NAMALWA (cell line): ENCODE data around the gene MRPL34.
"Not testable (repeated sequence)": the region's sequence is repeated elsewhere in the genome, so short reads cannot be mapped to it uniquely, and the experiment has no call there.

ENCODE experiments used
- DNase-seq: peaks from one replicate; pipeline ENCODE4 v3.0.0-alpha.2; 2015; ENCODE audit warnings: low spot score

Gene MRPL34

DNA sequence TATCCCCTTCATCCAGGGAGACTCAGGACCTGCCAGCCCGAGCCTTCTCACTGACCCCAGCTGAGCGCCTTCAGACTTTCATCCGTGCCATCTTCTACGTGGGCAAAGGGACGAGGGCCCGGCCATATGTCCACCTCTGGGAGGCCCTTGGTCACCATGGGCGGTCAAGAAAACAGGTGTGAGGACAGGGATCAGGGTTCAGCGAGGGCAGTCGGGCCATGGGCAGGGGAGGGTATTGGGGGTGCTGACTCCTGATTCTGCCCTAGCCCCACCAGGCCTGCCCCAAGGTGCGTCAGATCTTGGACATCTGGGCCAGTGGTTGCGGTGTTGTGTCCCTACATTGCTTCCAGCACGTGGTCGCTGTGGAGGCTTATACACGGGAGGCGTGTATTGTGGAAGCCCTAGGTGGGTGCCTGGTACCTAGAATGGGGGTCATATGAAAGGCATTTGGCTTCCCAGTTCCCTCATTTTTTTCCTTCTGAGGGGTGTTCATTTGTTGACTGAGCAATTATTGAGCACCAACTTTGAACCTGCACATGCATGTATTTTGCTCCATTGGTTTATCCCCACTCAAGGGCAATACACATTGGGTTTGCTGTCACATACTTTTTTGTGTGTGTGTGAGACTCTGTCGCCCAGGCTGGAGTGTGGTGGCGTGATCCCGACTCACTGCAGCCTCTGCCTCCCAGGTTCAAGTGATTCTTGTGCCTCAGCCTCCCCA lies 20.1 kb upstream of the MRPL34 start:
- no peak for DNase-seq

GRCh38 chr19:17286263-17286662 lies 19.4 kb upstream of the MRPL34 start:
- DNase-seq = no peak

DNA sequence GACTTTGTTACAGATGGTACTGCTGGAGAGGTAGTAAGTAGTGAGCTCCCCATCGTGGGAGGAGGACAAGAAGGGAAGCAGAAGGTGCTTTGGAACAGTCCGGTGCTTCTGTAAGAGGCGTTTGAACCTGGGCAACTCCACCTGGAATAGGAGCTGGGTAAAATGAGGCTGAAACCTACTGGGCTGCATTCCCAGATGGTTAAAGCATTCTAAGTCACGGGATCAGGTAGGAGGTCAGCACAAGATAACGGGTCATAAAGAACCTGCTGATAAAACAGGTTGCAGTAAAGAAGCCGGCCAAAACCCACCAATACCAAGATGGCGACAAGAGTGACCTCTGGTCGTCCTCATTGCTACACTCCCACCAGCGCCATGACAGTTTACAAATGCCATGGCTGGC lies 18.9 kb upstream of the MRPL34 start:
- DNase-seq = no peak

- peak; percentile 78 for DNase-seq
Measured at GRCh38 chr19:17289489-17289888, 16.2 kb upstream of the MRPL34 start.

- DNase-seq = peak; percentile 95
Measured at GRCh38 chr19:17292301-17293074, 13.2 kb upstream of the MRPL34 start.

GRCh38 chr19:17293605-17294004 lies 12.1 kb upstream of the MRPL34 start:
- no peak for DNase-seq

DNA sequence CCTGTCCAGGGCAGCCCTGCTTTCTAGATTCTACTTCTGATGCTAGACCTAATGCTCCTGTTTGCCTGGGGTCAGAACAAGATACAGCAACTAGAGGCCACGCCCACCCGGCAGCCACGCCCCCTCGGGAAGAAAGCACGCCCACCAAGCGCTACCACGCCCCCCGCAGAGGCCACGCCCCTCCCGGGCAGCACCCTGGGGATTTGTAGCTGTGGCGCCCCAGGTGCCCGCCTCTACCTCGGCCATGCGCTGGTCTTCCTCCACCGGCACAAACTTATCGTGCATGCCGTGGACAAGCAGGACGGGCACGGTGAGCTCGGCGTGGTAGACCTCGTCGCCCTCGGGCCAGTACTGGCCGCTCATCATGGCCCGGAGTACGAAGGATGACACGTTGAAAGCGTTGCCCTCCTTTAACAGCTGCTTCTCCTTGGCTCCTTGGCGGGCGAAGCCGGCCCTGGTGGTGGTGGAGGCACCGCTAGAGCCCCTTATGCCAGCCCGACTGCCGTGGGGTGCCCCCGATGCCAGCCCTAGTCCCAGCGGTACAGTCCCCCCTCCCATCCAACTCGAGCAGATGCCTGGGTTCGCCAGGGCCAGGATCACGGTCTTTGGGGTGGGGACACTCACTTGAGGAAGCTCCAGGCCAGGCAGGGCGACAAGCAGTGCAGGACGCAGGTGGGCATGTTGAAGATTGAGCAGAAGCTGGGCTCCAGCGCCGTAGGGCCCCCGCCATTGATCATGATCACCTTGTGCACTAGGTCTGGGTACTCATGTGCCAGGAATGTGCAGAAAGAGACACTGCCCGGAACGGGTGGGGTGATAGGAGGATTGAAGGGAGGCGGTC lies 11.4 kb upstream of the MRPL34 start:
- peak; percentile 80 for DNase-seq

DNA sequence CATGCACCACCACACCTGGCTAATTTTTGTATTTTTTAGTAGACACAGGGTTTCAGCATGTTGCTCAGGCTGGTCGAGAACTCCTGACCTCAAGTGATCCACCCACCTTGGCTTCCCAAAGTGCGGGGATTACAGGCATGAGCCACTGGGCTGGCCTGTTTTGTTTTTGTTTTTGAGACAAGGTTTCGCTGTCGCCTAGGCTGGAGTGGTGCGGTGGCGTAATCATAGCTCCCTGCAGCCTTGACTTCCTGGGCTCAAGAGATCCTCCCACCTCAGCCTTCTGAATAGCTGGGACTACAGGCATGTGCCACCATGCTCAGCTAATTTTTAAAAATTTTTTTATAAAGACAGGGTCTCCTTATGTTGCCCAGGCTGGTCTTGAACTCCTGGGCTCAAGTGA lies 10.1 kb upstream of the MRPL34 start:
- DNase-seq = not testable (repeated sequence)

DNA sequence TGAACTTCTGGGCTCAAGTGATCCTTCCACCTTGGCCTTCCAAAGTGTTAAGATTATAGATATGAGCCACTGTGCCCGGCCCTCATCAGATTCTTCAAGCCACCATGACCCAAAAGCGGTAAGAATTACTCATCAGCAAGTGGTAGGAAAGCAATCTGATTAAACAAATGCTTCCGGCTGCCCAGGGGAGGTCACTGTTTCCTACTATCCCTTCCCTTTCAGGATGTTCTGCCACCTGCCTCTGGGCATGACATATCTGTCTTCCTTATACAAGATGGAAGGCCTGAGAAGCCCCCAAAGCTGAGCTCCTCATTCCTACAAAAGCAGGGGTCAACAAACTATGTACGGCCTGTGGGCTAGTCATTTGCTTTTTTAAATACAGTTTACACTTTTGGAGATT lies 9.4 kb upstream of the MRPL34 start:
- DNase-seq = no peak

- DNase-seq = no peak
Measured at GRCh38 chr19:17296976-17297375, 8.7 kb upstream of the MRPL34 start.

DNA sequence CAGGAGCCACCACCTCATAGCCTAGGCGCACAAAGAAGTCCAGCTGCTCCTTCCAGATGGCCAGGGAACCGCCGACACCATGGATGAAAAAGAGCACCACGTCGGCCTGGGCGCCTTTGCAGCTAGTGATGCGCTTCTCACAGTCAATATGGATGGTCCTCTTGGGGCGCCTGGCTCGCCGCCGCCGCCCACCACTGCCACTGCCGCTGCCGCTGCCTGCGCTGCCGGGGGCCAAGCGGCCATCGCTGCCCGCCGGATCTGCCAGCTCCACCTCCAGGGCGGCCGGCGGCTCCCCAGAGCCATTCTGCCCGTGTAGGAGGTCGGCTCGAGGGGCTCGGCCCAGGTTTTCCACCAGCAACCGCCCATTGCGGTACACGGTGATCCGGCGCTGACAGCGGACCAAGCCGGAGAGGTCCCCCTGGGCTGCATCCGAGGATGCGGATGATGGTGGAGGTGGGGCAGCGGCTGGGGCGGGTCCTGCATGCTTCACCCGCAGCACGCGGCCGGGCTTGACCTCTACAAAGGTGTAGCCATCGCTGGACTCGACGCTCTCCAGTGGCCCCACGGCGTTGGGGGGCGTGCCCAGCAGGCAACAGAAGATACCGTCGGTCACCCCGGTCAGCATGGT lies 4.6 kb upstream of the MRPL34 start:
- no peak for DNase-seq

DNA sequence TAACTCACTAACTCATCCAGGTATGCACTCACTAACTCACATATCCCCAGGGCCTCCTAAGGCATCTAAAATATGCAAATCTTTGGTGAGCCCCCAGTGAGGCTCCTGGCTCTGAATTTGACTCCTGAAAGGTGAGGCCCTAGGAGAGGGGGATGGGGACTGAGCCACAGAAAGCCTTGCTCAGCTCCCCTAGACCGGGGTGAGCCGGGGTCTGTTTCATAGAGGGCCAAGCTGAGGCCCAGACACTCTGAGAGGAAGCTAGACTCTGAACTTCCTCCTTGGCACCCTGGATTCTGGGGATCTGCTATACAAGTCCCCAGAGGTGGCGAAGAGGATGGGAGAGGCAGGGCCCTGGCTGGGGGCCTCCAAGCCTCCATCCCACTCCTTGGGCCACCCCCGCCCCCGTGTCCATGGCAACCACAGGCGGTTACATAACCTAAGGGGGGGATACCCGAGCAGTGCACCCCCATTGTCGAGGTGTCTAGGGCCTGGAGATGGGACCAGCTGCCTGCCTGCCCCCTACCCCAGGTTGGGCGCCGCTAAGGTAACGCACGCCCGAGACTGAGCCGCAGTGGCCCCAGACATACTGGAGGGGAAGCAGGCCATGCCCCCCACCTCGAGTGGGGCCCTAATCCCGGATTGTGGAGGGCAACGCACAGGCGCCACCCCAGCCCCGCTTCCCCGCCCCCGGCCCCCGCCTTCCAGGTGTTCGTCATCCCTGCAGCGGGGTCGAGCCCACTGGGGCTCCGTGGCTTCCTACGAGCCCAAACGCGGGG lies 3.1 kb upstream of the MRPL34 start:
- no peak for DNase-seq

DNA sequence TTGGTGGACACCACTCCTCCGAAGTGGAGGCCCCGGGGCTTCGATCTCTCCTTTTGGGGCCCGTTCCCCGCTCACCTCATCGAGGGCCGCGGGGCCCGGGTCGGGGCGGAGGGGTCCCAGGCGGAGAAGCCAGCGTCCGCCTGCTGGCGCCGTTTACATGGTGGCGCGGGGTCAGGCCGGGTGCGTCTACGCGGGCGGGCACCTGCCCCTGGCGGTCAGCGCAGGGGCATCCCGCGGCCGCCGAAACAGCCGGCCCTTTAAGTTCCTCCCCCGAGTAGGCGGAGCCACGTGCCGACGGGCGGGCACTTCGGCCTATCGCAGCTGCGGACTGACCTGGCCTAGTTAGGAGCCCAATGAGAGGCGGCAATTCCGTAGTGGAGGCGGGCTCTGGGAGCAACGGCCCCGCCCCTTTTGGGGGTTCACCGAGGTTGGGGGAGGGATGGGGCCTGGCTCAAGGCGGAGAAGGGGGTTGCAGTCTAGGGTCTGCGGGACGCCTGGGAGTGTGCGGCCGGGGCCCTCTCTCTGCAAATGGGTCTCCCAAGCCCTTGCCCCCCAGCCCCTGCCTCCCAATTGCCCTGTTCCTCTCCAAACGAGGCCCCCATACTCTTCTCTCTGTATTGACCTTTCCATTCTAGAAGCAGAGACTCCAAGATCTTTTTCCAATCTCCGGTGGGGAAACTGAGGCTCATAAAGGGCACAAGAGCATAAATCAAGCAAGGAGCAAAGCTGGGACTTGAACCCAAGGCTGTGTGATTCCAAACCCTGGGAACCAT lies 2.3 kb upstream of the MRPL34 start, which contains the start of gene ABHD8:
TSS of gene ABHD8 (minus strand) at position 259 of the 773 bp plus-strand sequence. CDS start 1,809 bp downstream, outside the sequence.
- DNase-seq = peak; percentile 93

- no peak for DNase-seq
Measured at GRCh38 chr19:17303940-17304267, 1.8 kb upstream of the MRPL34 start.

DNA sequence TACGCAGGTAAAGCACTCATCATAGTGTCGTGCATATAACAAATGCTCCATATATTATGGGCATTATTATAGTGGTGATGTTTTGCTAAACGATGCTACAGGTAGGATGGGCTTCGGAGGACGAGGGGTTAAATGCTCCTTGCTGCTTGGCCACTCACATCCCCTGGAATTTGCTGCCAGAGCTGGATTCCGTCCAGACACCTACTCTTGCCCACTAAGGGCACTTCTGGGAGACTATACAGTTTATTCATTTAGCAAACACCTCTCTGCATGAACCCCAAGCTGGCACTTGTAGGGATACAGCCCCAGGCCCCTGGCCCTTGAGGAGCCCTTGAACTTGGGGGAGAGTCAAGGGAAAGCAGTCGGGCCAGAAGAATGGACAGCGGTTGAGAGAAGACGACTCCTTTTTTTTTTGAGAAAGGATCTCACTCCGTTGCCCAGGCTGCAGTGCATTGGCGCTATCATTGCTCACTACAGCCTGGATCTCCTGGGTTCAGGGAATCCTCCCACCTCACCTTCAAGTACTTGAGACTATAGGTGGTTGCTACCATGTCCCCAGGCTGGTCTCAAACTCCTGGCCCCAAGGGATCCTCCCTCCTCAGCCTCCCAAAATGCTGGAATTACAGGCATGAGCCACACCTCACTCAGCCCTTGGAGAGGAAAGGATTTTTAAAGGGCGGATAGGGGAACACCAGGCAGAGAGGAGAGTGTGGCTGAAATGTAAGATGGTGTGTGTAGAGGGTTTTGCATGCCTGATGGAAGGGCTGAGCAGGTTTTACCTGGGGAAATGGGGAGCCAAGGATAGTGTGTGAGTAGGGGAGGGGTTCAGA lies 1.1 kb upstream of the MRPL34 start:
- no peak for DNase-seq

- no peak for DNase-seq
Measured at GRCh38 chr19:17305216-17305516, 506 bp upstream of the MRPL34 start.

- DNase-seq = no peak
Measured at GRCh38 chr19:17306285-17306714, 628 bp downstream of the MRPL34 start.

DNA sequence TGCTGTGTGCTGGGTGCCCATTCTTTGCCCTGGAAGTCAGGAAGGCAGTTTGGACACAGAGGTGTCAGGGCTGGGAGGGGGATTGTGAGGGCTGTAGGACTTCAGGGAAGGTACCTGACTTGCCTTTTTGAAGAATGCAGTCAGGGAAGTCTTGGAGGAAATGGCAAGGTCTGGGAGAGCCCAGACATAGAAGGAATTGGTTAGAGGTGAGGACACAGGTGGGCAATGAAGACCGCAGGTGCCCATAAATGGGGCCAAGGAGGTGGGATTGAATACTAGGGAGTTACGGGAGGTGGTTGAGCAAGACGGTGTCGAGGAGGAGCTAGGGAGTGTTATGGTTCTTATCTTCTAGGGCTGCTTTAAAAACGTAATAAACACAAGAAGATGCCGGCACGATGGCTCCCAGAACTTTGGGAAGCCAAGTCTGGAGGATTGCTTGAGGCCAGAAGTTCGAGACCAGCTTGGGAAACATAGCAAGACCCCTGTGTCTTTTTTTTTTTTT lies 2.3 kb downstream of the MRPL34 start:
- no peak for DNase-seq

DNA sequence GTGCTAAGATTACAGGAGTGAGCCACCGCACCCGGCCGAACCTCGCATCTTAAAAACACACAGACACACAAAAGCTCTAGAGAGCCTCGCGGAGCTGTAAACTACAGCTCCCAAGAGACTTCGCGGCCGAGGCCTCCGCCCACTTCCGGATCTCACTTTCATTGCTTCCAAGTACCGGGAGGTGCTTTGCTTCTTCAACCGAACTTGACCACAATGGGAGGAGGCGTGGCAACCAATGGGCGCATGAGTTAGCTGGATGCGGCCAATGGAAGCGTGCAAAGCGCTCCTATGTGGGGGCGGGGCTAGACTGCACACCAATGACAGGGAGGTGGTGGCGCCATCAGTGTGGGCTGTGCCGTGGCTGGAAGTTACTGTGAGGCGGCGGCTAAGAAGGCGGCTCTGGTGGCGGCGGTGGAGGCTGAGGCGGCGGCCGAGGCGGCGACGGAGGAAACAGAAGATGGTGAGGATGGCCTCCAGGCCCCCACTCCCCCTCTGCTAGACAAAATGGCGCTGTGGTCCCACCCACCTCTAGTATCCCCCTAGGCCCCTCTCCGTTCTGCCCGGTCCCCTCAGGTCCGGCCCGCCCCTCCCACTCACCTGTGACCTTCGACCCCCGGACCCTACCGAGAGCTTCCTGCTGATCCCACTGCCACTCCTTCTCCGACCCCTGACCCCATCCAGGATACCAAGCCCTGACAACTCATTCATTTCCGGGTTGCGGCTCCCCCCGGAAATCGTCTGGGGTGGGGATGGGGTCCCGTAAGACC lies 3.7 kb downstream of the MRPL34 start, which contains the start of gene DDA1:
TSS of gene DDA1 (plus strand) at position 366 of the 767 bp plus-strand sequence. CDS start at position 458, 92 bp downstream.
- peak; percentile 100 for DNase-seq
